Upper lobe of right lung (tissue), 1 donor: ENCODE measurements around the gene IGSF9B. TPM values are rescaled to one million over a fixed set of nuclear protein-coding genes. Genes with fewer than 3 reads are reported as not detected.

Experiments used
- ATAC-seq: fragments of 200-7000 bp; cut with Tn5 transposase; one replicate; pipeline ENCODE4 v1.9.1; 2020; ENCODE audit warnings: mild to moderate bottlenecking, moderate library complexity
- DNase-seq: peaks from one replicate; pipeline ENCODE4 v3.0.0-alpha.2; 2020
- H3K27ac ChIP-seq: fragments of 200-600 bp; one replicate; pipeline ENCODE4 v1.8.0; 2022
- H3K27me3 ChIP-seq: fragments of 200-600 bp; one replicate; pipeline ENCODE4 v1.8.0; 2022; ENCODE audit warnings: mild to moderate bottlenecking
- H3K36me3 ChIP-seq: fragments of 200-600 bp; one replicate; pipeline ENCODE4 v1.8.0; 2022
- H3K4me1 ChIP-seq: fragments of 200-600 bp; one replicate; pipeline ENCODE4 v1.8.0; 2022
- H3K4me3 ChIP-seq: fragments of 200-600 bp; one replicate; pipeline ENCODE4 v1.8.0; 2022; ENCODE audit warnings: mild to moderate bottlenecking
- H3K9me3 ChIP-seq: fragments of 200-600 bp; one replicate; pipeline ENCODE4 v1.8.0; 2022
- CTCF ChIP-seq: fragments of 200-600 bp; IDR thresholded peaks from one replicate; pipeline ENCODE4 v1.8.0; 2022; ENCODE audit warnings: antibody characterized with exemption
- intact Hi-C: fragments of 100-400 bp; cut with DNase I; formaldehyde crosslinking; loops from one replicate; pipeline ENCODE4 v1.11.0; 2022
- total RNA-seq: library from RNA; stranded (reverse); fragmentation: NEBNext Ultra II Directional; extraction: Animal tissue kit (Norgen Biotek cat#: 25700); gene quantifications from one replicate; pipeline ENCODE4 v1.2.1, GENCODE V29; 2021
- donor health status: DM: no; HTN: yes; CAD: no; lungs with severe emphysema.

Gene IGSF9B
- total RNA-seq, 1 donor from 2014 or later, result 2.9 TPM

GRCh38 chr11:133982151-133982550 lies 25.4 kb upstream of the IGSF9B start:
- no peaks in the 10 kb centered on the region for H3K36me3 ChIP-seq
- TF ChIP-seq CTCF, result no peak
- no peak overlapping the region for H3K4me3 ChIP-seq
- H3K9me3 ChIP-seq, result no peaks in the 10 kb centered on the region
- no peaks in the 10 kb centered on the region for H3K4me1 ChIP-seq
- ATAC-seq (no peak), DNase-seq (no peak)
- peaks cover 4% of the 10 kb centered on the region for H3K27me3 ChIP-seq
- intact Hi-C loops, result no loop called here
- no peak overlapping the region for H3K27ac ChIP-seq

- H3K4me3 ChIP-seq, result no peak overlapping the region
- H3K36me3 ChIP-seq, result no peaks in the 10 kb centered on the region
- ATAC-seq (no peak), DNase-seq (no peak)
- no peaks in the 10 kb centered on the region for H3K4me1 ChIP-seq
- no peaks in the 10 kb centered on the region for H3K9me3 ChIP-seq
- TF ChIP-seq CTCF, result no peak
- intact Hi-C loops, result no loop called here
- no peak overlapping the region for H3K27ac ChIP-seq
- peaks cover 4% of the 10 kb centered on the region for H3K27me3 ChIP-seq
Observed at GRCh38 chr11:133981156-133981555, 24.4 kb upstream of the IGSF9B start.

GRCh38 chr11:133980665-133981064 lies 23.9 kb upstream of the IGSF9B start:
- H3K27ac ChIP-seq, result no peak overlapping the region

GRCh38 chr11:133978794-133979193 lies 22.0 kb upstream of the IGSF9B start:
- intact Hi-C loops, result no loop called here
- Histone ChIP-seq H3K27me3 (peaks cover 4% of the 10 kb centered on the region), H3K27ac (no peak overlapping the region), H3K4me1 (no peaks in the 10 kb centered on the region), H3K4me3 (no peak overlapping the region), H3K9me3 (no peaks in the 10 kb centered on the region), H3K36me3 (no peaks in the 10 kb centered on the region)
- DNase-seq (no peak), ATAC-seq (no peak)
- no peak for TF ChIP-seq CTCF

More at GRCh38 chr11:133980665-133981064, 23.9 kb upstream of the IGSF9B start:
- H3K36me3 ChIP-seq, result no peaks in the 10 kb centered on the region
- intact Hi-C loops, result no loop called here
- DNase-seq (no peak), ATAC-seq (no peak)
- H3K4me3 ChIP-seq, result no peak overlapping the region
- H3K4me1 ChIP-seq, result no peaks in the 10 kb centered on the region
- TF ChIP-seq CTCF, result no peak
- no peaks in the 10 kb centered on the region for H3K9me3 ChIP-seq
- peaks cover 4% of the 10 kb centered on the region for H3K27me3 ChIP-seq

- Histone ChIP-seq H3K27ac (no peak overlapping the region), H3K36me3 (no peaks in the 10 kb centered on the region), H3K27me3 (peaks cover 4% of the 10 kb centered on the region), H3K9me3 (no peaks in the 10 kb centered on the region), H3K4me3 (no peak overlapping the region), H3K4me1 (no peaks in the 10 kb centered on the region)
- intact Hi-C loops, result no loop called here
- no peak for TF ChIP-seq CTCF
- ATAC-seq (no peak), DNase-seq (no peak)
Observed at GRCh38 chr11:133977067-133977677, 20.4 kb upstream of the IGSF9B start.

GRCh38 chr11:133975488-133975849 lies 18.7 kb upstream of the IGSF9B start:
- Histone ChIP-seq H3K9me3 (no peaks in the 10 kb centered on the region), H3K4me3 (no peak overlapping the region), H3K36me3 (no peaks in the 10 kb centered on the region), H3K27ac (no peak overlapping the region), H3K27me3 (no peaks in the 10 kb centered on the region), H3K4me1 (no peaks in the 10 kb centered on the region)
- DNase-seq, result no peak
- TF ChIP-seq CTCF, result no peak
- intact Hi-C loops, result no loop called here
- no peak for ATAC-seq
